HL-60/S4 treated with phorbol 12-myristate 13-acetate at 8.2 ng/mL for 4 days and 3 days (cell line): ENCODE data around the gene H6PD.

ENCODE experiments used
- in situ Hi-C: fragments of 300-500 bp; cut with MboI; formaldehyde crosslinking; loops from 2 replicates; pipeline ENCODE4 v1.15.0; 2022; ENCODE audit warnings: low sequenced_read_pairs

Gene H6PD

DNA sequence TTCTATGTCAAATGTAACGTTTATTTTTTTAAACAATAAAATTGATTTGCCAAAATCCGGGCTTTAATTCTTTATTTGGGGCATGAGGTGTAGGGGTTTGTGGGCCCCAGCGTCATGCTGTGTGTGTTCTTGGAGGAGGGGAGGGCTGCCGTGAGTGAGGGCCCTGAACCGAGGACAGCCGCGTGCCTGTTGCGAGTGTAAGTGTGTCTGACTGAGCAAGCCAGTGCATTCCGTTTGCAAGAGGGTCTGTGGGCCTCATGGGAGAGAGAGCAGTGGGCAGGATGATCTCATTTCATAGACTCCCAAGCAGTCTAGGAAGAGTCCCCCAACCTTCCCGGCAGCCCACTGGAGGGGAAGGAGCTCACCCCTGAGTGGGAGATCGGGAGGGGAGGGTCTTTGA is 36.7 kb downstream of the H6PD start:
- in situ Hi-C loops: loop anchor here (25.0 kb wide), 1 partner anchor 191 kb away; no protein-coding TSS in a partner anchor

DNA sequence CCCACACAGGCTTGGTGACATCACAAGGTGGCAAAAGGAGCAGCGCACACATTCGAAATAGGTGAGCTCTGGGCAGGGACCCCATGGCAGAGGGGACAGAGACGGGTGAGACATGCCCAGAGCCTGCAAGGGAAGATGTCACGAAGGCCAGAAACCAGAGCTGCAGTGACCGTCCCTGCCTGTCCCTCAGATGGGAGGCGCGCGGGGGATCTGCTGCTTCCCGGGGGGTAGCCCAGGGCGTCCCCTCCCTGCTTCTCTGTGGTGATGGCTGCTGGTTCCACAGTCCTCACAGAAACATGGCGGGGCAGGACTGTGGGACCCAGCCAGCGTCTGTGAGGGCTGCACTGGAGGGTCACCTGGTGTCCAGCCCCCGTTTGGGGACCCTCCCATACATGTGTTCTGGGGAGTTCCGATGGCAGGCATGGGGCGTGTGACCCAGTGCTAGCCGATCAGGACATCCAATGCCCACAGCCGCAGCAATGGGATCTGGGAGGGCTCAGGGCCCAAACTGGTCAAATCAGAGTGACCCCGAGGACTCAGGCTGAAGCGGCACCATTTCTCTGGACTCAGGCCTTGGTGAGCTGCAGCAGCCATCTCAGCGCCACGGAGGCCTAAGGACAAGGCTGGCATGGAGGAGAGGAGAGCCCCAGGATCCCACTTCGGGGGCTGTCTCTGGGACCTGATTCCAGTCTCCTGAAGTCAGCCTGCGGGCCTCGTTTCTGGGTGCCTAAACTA is 37.5 kb downstream of the H6PD start:
- in situ Hi-C loops: loop anchor here (25.0 kb wide), 1 partner anchor 190 kb away; no protein-coding TSS in a partner anchor

DNA sequence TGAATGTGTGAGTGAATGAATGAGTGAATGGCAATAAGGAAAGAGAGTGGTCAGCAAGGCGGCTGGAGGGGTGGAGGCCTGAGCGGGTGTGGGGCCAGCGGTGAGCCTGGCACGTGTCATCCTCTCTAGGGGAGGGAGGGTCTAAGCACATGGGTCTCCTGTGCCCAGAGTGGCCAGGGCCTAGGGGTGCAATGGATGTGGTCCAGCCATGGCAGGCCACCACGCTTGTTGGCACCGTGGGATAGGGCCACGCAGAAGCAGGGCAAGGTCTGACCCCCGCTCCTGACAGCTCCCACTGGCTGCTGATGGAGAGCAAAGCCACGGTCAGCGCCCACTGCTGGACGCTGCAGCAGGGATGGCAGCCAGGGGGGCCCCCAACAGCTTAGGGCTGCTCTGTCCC is 38.6 kb downstream of the H6PD start:
- in situ Hi-C loops: loop anchor here (25.0 kb wide), 1 partner anchor 189 kb away; no protein-coding TSS in a partner anchor

- in situ Hi-C loops: no loop called here
Observed at GRCh38 chr1:9275161-9275560, 40.6 kb downstream of the H6PD start.

DNA sequence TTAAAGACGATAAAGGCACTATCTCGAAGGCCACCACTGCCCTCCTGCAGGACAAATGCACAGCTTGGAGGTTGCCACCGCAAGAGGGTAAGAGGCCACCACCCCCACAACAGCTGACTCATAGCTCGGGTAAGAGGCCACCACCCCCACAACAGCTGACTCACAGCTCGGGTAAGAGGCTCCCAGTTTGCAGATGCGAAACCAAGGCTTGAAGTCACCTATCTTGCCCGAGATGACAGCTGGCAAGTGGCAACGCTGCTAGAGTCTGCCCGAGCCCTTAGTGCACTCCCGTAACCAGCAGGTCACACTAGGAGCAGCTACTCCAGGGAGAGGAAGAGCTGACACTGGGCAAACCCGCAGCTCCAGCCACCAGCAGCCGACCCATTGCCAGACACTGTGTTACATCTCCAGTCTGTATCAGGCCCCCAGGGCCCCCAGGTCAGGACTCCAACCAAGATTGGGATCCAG is 41.0 kb downstream of the H6PD start:
- in situ Hi-C loops: no loop called here

GRCh38 chr1:9278116-9278515 is 43.5 kb downstream of the H6PD start:
- in situ Hi-C loops: no loop called here

DNA sequence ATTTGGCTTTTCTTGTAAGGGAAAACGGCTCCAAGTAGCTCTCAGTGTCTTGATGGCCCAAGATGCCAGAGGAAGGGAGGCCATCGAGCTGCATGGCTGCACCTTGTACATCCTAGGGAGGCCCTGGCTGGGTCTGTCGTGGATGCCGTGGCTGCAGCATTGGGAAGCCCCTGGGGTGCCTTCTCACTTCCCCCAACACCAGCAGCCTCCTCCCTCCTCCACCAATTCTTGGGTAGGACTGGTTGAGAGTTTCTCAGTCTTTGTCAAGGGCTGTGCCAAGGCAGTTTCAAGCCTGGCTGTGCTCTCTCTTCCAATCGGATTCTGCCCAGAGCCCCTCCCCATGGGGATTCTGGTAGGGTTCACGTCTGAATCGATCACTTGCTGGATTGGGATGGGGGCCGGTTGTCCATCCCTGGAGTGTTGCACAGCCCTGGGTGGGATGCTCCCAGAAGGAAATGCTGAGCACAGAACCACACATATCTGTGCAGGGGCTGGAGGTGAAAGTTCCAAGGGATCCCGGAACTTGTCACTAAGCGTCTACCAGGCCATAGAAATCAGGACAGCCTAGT is 44.1 kb downstream of the H6PD start:
- in situ Hi-C loops: no loop called here

GRCh38 chr1:9279172-9279840 is 44.7 kb downstream of the H6PD start:
- in situ Hi-C loops: no loop called here

DNA sequence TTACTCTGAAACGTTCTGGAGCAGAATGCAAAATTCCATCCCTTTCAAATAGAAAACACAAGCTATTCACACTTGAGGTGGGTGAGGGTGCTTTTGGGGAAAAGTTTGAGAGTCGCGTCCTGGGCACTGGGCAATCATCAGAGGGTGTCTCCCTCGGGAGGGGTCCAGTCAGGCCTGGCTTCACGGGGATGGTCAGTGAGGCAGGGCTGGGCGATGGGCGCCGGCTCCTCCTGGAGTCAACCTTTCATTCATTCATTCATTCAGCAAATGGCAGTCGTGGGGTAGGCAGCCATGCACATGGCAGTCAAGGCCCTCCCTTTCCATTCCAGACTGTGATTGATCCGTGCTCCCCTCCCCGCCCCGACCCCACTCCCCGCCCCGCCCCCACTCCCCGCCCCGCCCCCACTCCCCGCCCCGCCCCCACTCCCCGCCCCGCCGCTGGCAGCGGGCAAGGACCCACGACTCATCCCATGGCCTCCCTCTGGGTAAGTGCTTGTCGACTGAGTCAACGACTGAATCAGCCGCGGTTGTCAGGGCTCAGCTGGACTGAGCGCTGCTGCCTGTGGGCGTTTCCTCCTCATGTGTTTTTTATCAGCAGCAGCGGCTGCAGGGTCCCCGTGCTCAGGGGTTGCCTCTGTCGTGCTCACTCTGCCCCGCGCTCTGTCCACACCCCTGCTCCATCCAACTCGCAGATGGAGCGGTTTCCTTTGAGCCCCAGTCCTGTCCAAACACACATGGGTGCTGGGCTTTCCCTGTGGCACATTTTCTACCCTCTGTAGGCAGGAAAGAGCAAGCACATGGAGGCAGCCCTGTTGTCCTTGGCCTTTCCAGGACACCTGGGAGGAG is 45.7 kb downstream of the H6PD start:
- in situ Hi-C loops: no loop called here

DNA sequence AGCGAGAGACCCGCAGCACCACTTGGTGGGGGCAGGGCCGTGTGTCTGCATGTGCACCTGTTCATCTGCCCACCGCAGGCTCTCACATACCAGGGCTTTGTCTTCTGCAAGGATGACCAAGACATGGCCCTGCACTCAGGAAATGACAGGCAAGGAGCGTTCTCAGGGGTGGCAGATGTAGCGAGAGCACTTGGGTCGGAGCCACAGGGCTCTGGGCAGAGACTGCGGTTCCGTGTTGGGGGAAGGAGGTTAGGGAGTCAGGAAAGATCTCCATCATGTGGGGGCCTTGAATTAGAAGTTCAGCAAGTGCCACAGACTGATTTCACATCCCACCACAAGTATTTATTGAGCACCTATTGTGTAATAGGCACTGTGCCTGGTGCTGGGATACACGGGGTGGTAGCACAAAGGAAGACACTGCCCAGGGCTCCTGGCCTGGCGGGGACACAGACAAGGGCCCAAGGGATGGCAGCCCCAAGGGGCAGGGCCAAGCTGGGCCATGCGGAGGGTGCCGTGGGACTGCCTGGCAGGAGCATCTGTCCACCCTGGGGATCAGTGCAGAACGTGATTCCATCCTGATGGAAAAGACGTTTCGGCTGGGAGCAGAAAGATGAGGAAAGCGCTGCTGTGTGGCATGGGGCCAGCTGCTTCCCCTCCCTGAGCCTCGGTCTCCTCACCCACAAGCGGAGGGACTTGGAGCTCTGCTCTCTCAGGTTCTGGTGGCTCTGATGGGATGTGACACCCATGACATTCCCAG is 46.7 kb downstream of the H6PD start:
- in situ Hi-C loops: no loop called here

DNA sequence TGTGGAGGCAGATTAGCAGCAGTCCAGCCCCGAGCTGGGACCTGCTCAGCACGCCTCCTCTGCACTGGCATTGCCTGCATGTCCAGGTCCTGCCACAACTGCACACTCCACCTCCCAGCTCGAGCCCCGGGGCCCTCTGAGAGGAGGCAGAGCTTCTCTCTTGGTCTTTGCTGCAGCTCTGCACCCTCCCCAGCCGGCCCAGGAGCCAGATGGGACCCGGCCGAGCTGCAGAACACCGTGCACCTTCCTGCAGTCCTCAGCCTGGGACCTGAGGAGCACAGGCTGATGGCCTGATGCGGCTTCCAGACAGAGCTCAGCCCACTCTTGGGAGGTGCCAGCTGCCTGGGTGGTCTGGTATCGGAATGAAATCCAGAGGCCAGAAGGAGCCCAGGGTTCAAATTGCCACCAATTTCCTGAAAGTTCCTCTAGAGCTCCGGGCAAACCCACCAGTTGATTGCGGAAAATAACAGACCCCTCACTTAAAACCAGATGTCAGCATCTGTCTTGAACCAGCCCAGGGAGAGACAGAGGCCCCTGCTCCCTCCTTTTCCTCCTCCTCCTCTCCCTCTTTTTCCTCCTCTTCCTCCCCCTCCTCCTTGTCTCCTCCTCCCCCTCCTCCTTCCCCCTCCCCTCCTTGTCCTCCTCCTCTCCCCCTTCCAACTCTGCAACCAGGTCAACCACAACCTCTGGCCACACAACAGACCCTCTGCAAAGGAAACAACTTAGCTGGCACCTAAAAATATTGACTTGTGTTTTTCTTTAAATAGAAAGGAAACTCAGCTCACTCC is 47.5 kb downstream of the H6PD start:
- in situ Hi-C loops: no loop called here

- in situ Hi-C loops: no loop called here
Observed at GRCh38 chr1:9282696-9282955, 48.1 kb downstream of the H6PD start.

DNA sequence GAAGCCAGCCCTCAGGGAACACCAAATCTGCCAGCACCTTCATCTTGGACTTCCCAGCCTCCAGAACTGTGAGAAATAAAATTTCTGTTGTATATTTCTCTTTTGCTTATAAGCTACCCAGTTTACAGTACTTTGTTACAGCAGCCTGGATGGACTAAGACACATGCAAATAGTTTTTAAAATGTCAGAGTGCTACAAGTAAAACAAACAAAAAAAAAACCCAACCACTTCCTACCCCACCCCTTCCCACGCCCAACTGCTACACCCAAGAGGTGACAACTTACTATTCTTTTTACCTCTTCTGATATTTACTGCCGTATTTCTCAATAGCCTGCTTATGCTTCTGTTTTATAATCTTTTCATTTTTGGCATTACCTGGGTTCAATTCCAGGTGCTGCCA is 49.5 kb downstream of the H6PD start:
- in situ Hi-C loops: no loop called here

DNA sequence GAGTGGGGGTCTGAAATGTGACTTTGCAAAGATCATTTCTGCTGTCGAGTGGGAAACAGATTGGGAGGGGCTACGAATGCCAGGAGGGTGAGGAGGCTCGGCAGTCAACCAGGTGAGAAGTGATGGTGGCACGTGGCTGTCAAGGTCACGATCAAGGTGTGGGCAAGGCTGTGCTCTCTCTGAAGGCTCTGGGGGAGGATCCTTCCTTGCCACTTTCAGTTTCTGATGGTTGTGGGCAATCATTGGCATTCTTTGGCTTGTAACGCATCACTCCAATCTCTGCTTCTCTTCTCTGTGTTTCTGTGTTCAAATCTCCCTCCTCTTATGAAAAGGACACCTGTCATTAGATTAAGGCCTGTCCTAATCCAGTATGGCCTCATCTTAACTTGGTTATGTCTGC is 52.0 kb downstream of the H6PD start:
- in situ Hi-C loops: no loop called here

GRCh38 chr1:9289090-9289534 is 54.5 kb downstream of the H6PD start:
- in situ Hi-C loops: no loop called here

GRCh38 chr1:9289711-9290485 is 55.3 kb downstream of the H6PD start:
- in situ Hi-C loops: no loop called here

- in situ Hi-C loops: no loop called here
Observed at GRCh38 chr1:9291914-9292360, 57.4 kb downstream of the H6PD start.

DNA sequence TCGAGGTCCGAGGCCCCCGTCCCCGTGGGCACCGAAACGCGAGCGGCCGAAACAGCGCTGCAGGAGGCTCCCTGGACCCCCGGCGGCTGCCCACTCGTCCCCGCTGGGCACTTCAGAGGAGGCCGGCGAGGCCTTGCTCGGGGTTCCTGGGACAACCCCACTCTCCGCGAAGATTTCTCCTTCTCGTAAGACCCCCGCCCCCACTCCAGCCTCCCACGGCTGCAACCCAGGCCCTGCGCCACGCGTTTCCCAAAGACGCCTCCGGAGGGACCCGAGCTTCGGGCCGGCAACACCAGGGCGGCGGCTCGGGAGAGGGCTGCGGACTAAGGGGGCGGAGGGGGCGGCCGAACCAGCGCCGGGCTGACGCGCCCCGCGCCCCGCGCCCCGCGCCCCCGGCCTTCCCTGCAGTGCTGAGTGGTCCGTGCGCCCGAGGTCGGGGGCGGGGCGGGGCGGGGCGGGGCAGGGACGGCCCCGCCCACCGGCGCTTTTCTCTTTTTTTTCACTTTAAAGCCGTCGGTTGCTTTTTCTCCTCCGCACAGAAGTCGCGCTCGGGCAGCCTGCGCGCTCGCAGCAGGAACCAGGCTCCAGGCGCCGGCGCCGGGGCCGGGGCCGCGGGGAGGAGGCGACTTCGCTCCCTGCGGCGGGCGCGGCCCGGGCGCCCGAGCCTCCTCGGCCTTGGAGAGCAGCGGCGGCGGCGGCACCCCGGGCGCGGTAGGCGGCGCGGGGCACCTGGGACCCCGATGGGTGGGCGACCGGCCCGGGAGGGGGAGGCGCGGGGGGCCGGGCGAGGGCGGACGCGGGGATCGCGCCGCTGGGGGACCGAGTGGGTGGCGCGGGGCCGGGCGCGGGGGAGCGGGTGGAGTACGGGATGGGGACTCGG is 58.0 kb downstream of the H6PD start, which contains the start of gene SPSB1:
Gene SPSB1, plus strand, starts transcription at position 534 of the 880 bp plus-strand sequence. CDS start 62,998 bp downstream, outside the sequence.
- in situ Hi-C loops: no loop called here
